ENCODE measurements around the gene KCTD10.
"Not testable (repeated sequence)": the region's sequence is repeated elsewhere in the genome, so short reads cannot be mapped to it uniquely, and the experiment has no call there.

GRCh38 chr12:109428804-109429203, 48.3 kb downstream of the KCTD10 start:
- TF ChIP-seq, protein P1, sequence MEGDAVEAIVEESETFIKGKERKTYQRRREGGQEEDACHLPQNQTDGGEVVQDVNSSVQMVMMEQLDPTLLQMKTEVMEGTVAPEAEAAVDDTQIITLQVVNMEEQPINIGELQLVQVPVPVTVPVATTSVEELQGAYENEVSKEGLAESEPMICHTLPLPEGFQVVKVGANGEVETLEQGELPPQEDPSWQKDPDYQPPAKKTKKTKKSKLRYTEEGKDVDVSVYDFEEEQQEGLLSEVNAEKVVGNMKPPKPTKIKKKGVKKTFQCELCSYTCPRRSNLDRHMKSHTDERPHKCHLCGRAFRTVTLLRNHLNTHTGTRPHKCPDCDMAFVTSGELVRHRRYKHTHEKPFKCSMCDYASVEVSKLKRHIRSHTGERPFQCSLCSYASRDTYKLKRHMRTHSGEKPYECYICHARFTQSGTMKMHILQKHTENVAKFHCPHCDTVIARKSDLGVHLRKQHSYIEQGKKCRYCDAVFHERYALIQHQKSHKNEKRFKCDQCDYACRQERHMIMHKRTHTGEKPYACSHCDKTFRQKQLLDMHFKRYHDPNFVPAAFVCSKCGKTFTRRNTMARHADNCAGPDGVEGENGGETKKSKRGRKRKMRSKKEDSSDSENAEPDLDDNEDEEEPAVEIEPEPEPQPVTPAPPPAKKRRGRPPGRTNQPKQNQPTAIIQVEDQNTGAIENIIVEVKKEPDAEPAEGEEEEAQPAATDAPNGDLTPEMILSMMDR (conservative IDR thresholded peaks at IDR 0.05; ENCODE audit: low read depth, low read length), result not testable (repeated sequence)
- TF ChIP-seq EZH2 (IDR thresholded peaks at IDR 0.05; ENCODE audit: borderline replicate concordance, low read depth, low read length, poor library complexity, severe bottlenecking), result not testable (repeated sequence)

Data from A673 (cell line).